Activated CD4-positive, alpha-beta T cell treated with anti-CD3 and anti-CD28 coated beads, Interleukin-2, amount 50 U/mL, for 48 hours (primary cell): Measurements from ENCODE around the gene SLC28A1.

ENCODE experiments used
- DNase-seq, 2 experiments: peaks; one replicate each; pipeline ENCODE4 v3.0.0-alpha.2; 2020

SLC28A1 gene

DNA sequence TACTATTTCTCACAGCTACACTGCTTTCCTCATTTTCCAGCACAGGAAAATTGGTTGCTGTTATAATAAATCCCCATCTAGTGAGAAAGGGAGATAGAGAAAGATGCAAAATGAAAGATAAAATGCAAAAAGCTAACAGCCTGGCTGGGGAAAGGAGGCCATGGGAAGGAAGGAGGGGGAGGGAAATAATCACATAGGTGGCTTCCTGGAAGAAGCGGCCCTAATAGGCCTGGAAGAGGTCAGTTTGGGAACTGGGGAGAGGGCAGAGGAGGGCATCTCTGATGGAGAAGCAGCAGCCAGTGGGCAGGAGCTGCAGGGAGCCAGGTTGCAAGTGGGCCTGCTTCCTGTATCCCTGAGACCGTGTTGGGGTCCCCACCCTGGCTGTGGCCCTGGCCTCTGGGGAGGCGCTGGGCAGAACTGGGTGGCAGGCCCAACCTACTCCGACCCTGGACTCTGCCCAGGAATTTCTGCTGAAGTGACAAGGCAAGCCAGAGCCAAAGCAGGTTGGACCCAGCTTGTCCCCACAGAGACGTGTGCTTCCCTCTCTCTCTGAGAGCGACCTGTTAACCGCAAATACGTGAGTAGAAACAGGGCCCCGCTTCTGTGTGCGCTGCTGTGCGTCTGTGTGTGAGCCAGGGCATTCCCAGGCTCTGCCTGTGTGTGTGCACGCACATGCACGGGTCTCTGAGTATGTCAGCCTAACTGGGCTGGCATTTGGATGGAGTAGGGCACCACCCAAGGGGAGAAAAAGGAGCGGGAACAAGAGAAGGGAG is 1.9 kb downstream of the SLC28A1 start:
- DNase-seq = no peak

DNA sequence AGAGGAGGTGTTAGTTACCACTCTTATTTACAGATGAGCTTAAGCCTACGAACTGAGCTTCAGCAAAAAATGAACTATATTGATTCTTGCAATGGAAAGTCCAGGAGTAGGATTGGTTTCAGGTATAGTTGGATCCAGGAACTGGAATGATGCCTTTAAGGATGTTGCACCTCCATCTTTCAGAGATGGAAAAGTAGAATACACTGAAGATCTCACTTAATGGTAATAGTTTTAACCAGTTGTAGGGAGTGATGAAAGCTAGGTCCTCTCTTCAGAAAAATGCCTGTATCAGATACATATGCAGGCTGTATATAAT is 2.5 kb downstream of the SLC28A1 start:
- no peak for DNase-seq

DNA sequence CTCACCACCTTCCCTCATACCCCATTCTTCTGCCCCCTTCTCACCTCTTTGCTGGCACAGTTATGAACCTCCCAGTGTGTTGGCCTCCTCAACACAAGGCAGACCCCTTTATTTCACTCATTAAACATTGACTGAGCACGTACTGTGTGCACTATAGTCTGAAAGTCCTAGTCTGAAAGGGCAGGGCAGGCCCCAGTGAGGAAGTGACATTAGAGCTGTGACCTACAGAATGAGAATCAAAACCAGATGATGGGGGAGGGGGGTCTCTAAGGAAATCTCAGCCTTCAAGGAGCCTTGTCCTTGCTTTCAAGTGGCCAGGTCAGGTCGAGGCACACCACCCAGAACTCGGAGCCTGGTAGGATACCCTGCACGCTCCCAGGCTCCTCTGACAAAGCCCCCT is 3.5 kb downstream of the SLC28A1 start:
- DNase-seq = no peak

DNA sequence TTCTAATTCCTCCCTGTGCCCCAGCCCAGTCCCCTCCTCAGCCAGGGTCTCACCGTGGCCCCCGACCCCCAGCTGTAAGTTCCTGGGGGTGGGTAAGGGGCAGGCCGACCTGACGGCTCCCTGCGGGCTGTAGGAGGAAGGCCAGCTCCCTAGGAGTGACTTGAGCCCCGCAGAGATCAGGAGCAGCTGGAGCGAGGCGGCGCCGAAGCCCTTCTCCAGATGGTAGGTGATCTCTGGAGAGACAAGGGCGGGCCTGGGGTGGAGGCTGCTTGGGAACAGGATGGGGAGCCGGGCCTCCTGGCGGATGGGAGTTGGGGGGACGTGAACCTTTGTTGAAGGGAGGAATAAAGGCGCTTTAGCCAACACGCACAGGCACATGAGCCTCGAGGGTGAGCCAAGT is 4.2 kb downstream of the SLC28A1 start:
- no peak for DNase-seq

- no peak for DNase-seq
Measured at GRCh38 chr15:84889313-84889990, 5.0 kb downstream of the SLC28A1 start.

DNA sequence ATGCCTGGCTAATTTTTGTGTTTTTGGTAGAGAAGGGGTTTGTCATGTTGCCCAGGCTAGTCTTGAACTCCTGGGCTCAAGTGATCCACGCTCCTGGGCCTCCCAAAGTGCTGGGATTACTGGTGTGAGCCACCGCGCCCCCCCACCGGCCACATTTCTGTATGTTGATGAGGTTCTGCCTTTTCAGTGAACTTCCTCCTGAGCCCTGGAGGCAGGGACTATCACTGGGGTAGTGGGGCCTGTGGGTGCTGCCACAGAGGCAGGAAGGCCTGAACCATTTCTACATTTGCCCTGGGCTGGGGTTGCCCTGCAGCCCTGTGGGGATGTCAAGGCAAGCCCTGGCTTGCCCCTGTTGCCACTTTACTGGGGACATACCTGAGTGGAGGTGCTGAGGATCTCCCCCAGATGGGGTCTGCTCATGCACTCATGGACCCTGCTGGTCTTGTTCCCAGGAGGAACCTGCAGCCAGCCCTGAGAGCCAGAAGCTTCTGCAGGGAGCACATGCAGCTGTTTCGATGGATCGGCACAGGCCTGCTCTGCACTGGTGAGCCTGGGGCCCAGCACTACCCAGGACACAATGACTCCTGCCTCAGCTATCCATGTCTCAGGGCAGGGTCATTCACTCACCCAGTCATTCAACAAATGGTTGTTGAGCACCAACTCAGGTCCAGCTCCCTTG is 5.7 kb downstream of the SLC28A1 start:
- DNase-seq = no peak

DNA sequence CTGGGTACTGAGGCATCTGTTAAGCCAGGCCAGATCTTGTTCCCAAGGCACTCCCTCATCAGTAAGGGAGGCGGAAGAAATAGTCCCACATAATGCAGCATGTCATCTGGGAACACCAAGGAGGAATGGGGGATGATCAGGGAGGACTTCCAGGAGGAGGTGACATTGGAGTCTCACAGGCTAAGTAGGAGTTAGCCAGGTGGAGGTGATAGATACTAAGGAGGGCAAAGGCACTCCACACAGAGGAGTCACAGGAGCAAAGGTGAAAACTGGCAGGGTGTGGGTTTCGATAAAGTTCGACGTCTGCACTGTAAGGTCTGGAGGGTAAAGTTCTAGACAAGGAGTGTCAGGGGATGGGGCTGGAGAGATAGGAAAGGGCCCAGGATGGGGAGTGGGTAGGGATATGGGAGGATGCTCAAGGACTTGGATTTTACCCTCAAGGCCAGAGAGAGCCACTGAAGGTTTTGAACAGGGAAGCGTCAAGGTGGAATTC is 6.3 kb downstream of the SLC28A1 start:
- DNase-seq = no peak

DNA sequence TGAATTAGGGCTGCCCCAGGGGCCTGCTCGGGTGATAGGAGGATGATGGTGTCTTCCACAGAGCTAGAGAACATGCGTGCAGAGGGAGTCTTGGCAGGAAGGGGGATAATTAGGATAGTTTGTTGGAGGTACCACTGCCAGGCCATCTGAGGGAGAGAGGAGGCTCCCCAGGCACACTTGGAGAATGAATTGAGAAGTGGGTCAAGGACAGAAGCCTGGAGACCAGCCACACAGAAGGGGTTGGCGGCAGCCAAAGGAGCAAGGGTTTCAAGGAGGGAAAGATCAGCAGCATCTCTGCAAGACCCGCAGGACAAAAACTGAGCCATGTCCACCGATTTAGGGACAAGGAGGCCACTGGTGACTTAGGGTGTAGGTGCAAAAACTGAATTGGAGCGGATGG is 6.9 kb downstream of the SLC28A1 start:
- DNase-seq = no peak

- no peak for DNase-seq
Measured at GRCh38 chr15:84892786-84893307, 8.4 kb downstream of the SLC28A1 start.

- no peak for DNase-seq
Measured at GRCh38 chr15:84893607-84894006, 9.1 kb downstream of the SLC28A1 start.

DNA sequence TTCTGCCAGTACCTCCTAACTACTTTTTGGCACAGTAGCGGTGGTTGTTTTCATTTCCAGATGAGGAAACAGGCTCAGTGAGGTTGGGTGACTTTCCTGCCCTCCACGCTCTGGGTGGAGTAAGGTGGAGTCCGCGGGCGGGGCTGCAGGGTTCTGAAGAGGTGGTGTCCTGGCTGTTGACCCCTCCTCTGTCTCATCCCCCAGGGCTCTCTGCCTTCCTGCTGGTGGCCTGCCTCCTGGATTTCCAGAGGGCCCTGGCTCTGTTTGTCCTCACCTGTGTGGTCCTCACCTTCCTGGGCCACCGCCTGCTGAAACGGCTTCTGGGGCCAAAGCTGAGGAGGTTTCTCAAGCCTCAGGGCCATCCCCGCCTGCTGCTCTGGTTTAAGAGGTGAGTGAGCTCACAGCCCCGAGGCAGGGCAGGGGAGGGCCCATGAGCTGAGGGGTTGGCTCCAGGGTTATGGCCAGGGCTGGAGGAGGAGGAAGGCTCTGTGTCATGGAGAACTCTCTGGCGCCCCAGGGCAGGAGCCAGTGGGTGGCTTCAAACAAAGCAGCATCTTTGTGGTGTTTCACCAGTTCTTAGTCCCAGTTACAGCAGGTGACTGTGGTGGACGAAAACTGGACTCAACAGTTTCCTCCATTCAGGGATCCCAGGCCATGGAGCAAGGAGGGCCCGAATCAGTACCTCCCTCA is 10.4 kb downstream of the SLC28A1 start:
- DNase-seq = no peak

DNA sequence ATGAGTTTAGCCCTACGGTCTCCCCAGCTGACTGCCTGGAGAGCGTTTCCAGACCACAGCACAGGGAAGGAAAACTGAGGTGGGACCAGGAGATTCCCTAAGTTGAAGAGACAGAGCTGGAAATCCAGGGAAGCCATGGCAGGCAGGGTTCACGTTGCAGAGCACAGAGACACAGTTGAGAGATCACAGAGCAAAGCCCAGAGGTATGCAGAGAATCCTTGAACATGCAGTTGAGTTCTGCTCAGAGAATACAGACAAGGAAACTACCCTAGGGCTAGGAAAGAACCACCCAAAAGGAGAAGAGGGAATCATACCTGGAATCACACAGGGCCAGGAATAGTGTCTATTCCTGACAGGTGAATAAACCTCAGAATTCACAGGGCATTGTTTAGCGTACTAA is 14.3 kb downstream of the SLC28A1 start:
- DNase-seq = no peak

DNA sequence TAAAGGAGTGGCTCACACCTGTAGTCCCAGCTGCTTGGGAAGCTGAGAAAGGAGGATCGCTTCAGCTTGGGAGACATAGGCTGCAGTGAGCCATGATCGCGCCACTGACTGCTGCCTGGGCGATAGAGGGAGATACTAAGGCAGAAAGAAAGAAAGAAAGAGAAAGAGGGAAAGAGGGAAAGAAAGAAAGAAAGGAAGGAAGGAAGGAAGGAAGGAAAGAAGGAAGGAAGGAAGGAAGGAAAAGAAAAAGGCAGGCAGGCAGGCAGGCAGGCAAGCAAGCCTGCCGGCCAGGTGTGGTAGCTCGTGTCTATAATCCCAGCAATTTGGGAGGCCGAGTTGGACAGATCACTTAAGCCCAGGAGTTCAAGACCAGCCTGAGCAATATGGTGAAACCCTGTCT is 15.3 kb downstream of the SLC28A1 start:
- DNase-seq = no peak

- no peak for DNase-seq
Measured at GRCh38 chr15:84901540-84901939, 17.1 kb downstream of the SLC28A1 start.

DNA sequence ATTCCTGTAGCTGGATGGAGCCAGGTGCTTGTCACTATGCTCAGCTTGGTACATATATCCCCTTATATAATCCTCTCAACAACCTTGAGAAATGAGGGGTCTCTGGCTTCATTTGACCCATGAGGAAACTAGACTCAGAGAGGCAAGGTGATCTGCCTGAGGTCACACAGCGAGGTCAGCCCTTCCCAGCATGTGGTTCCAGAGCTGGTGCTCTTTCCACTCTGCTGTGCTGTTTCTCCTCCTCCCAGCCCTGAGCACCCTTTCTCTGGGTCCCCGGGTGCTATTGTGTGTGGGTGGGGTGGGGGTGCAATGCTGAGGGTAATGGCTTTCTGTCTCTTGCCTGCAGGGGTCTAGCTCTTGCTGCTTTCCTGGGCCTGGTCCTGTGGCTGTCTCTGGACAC is 19.3 kb downstream of the SLC28A1 start:
- DNase-seq = no peak

DNA sequence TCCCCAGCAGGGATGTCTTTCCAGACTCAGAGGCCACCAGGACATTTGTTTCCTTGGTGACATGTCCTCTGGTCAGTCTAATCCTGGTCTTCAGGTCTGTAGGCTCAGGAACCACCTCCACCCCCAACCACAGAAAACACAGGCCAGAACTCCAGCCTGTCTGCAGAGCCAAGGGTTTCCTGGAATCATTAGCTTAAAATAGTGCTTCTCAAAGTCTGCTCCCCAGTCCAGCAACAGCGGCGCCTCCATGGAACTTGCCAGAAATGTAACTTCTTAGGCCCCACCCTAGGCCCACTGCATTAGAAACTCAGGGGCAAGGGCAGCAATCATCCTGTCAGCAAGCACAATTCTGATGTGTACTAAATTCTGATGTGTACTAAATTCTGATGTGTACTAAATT is 20.0 kb downstream of the SLC28A1 start:
- no peak for DNase-seq

DNA sequence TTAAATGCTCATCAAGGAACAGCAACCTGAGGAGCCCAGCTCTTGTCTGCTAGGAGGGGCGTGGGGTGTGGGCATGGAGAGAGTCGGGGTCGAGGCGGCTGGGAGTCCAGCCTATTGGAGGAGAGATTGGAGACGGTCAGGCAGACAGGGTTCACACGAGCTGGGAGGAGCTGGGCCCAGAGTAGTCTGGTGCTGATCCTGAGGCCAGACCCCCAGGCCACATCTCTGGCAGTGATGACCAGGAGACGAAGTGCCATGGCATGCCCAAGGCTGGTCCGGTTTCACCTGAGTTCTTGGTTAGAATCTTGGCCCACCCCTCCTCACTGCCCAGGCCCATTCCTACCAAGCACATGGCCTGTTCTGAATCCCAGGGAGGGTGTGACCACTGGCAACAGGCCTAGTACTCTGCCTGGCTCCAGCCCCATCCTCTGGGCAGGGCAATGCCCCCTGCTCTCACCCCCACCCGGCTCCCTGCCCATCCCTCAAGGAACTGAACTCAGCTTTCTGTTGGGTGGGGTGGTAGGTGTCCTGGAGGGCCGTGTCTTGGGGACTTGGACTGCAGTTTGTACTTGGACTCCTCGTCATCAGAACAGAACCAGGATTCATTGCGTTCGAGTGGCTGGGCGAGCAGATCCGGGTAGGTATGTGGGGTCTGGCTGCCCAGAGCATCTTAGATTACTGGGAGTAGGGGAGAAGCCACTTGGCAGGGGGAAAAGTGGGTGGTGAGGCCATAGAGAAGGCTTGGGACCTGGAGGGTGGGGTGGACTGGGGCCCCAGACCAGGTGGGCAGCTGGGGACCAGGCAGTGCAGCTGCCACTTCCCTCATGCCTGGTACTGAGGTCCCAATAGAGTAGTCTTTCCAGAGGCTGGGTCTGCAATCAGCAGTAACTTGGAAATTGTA is 20.8 kb downstream of the SLC28A1 start:
- DNase-seq = no peak

DNA sequence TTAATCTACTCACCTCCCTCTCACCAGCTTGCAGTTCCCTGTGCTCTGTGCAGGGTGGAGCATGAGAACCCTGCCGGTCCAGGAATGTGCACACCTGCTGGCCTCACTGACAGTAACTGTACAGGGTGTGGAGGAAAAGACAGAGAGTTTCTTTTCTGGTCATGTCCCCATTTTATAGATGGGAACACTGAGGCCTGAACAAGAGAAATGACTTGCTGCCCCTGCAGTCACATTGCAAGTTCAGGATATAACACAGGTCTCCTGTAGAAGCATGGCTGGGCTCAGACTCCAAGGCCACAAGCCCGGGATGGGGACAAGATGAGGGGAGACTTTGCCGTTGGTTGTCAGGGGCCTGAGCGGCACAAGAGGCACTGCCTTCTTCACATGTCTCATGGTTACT is 23.3 kb downstream of the SLC28A1 start:
- no peak for DNase-seq

GRCh38 chr15:84908564-84908963 is 24.1 kb downstream of the SLC28A1 start:
- DNase-seq = no peak

DNA sequence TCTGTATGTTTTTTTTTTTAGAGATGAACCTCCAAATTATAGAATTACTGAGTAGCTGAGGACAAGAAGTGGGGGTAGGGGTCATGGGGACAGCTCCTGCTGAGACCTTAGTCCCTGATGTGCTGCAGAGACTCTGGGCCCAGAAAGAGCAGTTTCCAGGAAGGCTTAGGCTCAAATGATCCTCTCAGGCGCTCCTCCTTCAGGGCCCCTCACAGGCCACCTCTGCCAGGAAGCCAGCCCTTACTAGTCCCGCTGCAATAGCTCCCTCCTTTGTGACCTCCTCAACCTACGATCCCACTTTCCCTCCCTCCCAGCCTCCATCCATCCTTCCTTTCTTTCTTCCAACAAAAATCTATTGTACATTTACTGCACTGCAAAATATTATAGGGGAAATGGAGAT is 24.6 kb downstream of the SLC28A1 start:
- DNase-seq = no peak

DNA sequence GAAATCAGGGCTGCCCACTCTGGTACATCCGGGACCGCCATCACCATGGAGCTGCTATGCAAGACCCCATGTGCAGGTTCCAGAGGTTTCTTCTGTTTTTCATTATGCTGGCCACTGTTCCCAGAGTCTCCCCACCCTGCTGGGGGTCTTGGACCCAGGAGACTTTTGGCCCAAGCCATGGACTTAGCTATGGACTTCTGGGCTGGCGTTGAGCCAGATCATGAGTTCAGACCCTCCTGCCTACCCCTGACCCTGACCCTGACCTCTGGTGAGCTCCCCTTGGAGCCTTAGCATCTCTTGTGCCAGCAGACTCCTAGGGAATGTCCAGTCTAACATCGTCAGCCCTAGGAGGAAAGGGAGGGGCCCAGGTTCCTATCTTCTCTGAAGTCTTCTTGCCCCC is 25.3 kb downstream of the SLC28A1 start:
- no peak for DNase-seq

DNA sequence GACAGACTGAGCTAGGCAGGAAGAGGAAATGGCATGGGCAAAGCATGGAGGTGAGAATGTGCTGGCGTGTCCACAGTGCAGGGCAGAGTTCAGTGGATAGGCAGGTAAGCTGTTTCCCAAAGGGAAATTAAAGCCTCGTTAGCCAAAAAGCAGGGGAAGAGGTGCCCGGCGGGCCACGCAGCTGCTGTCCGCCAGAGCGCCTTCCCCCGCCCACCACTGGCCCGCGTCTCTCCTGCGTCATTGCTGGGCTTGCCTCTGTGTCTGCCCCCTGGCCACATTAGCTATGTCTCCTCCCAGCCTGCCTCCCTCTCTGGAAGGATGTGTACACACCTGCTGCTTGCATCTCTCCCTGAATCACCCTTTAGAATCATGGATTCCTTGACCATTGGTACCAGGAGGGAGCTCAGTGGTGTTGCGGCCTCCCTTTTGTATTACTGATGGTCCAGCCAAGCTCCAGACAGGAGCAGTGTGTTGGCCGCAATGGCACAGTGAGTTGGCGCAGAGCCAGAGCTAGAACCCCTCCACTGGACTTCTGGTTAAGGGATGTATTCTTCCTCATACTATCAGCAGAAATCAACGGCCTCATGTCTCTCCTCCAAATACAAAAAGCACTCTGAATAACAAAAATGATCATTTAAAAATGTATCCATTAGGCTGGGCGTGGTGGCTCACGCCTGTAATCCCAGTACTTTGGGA is 26.6 kb downstream of the SLC28A1 start:
- DNase-seq = no peak
